ENCODE data around the gene SPTBN2.

DNA sequence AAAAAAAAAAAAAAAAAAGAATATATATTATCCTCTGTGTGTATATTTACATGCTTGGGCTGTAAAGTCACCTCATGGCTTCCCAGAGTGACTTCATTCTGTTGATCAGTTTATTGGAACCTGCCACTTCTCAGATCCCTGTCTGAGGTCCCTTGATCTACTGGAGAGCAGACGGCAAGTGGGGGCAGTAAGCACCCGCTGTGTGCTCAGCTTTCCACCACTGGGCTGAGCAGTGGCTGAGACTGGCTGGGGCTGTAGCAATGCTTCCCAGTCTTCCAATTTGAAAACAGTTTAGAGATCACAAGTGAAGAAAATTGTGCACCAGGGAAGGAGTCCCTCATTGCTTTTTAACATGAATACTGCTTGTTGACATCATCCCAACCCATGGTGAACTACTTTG lies 44.4 kb downstream of the SPTBN2 start:
- TF ChIP-seq POLR2A (IDR thresholded peaks at IDR 0.05) = no peak
- TF ChIP-seq, protein P1, sequence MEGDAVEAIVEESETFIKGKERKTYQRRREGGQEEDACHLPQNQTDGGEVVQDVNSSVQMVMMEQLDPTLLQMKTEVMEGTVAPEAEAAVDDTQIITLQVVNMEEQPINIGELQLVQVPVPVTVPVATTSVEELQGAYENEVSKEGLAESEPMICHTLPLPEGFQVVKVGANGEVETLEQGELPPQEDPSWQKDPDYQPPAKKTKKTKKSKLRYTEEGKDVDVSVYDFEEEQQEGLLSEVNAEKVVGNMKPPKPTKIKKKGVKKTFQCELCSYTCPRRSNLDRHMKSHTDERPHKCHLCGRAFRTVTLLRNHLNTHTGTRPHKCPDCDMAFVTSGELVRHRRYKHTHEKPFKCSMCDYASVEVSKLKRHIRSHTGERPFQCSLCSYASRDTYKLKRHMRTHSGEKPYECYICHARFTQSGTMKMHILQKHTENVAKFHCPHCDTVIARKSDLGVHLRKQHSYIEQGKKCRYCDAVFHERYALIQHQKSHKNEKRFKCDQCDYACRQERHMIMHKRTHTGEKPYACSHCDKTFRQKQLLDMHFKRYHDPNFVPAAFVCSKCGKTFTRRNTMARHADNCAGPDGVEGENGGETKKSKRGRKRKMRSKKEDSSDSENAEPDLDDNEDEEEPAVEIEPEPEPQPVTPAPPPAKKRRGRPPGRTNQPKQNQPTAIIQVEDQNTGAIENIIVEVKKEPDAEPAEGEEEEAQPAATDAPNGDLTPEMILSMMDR (IDR thresholded peaks at IDR 0.05) = no peak

Measured in Peyer's patch (tissue), 4 donors.